ENCODE data around the gene TEX22.

DNA sequence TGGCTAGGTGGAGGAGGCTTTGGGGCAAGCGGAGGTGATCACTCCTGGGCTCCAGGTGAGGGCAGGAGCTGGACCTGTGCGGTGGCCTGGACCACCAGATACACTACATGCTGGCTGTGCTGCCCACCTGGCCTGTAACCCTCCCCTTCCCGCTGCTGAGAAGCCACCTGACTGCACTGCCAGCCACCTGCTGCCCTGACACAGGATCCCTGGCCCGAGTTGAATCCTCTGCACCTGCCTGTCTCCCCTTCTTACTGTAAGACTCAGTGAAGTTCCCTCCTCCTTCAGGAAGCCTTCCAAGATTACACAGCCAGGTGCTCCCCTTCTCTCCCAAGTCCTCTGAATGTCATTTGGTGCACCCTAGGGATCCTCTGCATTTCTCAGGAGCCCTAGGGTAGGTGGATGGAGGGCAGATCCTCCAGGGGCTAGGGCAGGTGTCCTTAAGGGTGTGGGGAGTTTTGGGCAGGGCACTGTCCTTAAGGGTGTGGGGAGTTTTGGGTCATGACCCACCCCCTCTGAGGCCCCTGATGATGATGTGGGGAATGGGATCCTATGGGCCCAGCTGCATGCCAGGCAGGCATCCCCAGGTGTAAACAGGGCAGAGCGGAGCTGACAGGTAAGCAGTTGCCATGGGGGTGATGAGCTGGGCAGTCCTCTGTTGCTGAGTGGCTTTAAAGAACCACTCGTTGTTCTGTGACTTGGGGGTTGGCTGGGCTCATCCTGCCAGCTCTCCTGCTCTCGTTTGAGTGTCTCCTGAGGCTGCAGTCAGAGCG is 14.6 kb downstream of the TEX22 start:
- TF ChIP-seq, protein P1, sequence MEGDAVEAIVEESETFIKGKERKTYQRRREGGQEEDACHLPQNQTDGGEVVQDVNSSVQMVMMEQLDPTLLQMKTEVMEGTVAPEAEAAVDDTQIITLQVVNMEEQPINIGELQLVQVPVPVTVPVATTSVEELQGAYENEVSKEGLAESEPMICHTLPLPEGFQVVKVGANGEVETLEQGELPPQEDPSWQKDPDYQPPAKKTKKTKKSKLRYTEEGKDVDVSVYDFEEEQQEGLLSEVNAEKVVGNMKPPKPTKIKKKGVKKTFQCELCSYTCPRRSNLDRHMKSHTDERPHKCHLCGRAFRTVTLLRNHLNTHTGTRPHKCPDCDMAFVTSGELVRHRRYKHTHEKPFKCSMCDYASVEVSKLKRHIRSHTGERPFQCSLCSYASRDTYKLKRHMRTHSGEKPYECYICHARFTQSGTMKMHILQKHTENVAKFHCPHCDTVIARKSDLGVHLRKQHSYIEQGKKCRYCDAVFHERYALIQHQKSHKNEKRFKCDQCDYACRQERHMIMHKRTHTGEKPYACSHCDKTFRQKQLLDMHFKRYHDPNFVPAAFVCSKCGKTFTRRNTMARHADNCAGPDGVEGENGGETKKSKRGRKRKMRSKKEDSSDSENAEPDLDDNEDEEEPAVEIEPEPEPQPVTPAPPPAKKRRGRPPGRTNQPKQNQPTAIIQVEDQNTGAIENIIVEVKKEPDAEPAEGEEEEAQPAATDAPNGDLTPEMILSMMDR (IDR thresholded peaks at IDR 0.05; ENCODE audit: low read length) = no peak
- TF ChIP-seq EZH2 (optimal IDR thresholded peaks at IDR 0.05; ENCODE audit: low read depth, low read length) (no peak), EZH2phosphoT487 (IDR thresholded peaks at IDR 0.05; ENCODE audit: low read length) (no peak)

Measured in MM.1S (cell line).